GM03348 (cell line): ENCODE results near the gene TBX5.
A peak's percentile ranks its signal among the peaks of the same experiment; 100 is the strongest.

Experiments used
- DNase-seq: peaks from one replicate; pipeline ENCODE4 v3.0.0; 2012; ENCODE audit warnings: low spot score

The TBX5 gene

DNA sequence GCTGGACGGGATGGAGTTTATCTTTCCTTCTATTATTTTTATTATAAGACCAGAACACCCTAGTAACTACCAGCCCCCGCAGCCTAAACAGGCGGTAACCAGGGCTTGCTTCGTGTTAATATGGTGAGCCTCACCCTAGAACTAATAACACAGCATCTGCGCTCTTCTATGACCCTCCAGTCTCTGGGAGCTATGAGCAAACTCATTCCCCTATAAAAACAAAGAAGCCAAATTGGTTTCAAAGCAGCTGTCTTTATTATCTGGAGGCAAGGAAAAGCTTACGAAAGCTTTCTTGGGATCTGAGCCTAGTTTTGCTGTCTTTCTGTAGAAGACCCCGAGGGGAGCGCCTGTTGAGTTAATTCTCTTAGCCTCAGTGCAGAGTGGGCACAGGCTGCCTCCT lies 85.0 kb downstream of the TBX5 start:
- no peak for DNase-seq

GRCh38 chr12:114320101-114320500 lies 85.8 kb downstream of the TBX5 start:
- no peak for DNase-seq

DNA sequence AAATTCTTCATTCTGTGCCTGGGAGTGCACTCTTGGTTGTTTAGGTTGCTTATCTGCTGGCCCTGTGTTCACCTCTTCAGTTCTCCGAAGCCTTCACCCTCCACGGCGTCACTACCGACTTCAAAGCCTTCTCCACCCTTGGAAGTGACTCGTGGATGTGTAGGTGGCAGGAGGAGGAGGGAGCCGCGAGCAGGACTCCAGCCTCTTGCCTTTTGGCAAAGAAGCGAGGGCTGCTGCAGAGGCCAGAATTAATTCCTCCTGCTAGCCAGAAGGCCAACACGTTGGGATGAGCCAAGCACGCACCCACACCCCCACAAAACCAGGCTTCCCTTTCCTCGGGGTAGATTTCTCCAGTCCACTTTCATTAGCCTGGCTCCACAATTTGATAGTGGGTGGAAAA lies 86.5 kb downstream of the TBX5 start:
- DNase-seq = peak; percentile 84

- peak; percentile 13 for DNase-seq
Measured at GRCh38 chr12:114318984-114319383, 87.0 kb downstream of the TBX5 start.

DNA sequence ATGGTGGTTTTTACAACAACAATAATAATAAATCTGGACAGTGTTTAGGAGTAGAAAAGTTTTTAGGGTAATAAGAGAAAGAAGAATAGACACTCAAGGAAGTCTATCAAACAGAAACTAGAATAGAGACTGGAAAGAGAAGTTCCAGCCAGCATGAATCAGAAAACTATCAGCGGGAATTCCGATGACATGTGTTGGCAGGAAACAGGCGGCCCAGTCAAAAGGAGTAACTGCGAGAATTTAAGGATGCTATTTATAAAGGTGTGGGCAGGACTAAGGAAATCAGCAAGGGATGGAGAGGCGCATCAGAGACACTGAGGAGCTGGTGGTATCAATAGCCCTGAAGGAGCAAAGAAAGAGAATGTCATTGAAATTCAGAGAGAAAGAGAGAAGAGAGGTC lies 89.9 kb downstream of the TBX5 start:
- DNase-seq = peak; percentile 71

DNA sequence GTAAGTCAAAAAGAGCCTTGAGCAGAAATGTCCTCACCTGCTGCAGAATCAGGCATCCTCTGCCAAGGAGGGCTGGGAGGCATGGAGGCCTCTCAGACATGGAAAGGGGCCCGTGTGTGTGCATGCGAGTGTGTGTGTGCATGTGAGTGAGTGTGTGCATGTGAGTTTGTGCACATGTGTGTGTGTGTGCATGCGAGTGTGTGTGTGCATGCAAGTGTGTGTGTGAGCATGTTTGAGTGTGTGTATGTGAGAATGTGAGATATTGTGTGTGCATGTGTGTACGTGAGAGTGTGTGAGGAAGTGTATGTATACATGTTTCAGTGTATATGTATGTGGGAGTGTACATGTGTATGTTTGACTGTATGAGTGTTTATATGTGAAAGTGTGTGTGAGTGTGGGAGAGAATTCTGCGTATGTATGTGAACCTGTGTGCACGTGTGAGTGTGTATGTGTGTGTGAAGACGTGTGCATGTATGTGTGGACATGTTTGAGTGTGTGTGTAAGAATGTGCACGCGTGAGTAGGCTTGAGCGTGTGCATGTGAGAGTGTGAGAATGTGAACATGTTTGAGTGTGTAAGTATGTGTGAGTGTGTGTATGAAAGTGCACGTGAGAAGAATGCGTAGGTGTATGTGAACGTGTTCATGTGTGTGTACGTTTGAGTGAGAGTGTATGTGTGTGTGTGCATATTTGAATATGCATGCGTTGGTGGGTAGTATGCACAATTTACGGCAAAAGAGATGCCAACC lies 90.8 kb downstream of the TBX5 start:
- DNase-seq = no peak

DNA sequence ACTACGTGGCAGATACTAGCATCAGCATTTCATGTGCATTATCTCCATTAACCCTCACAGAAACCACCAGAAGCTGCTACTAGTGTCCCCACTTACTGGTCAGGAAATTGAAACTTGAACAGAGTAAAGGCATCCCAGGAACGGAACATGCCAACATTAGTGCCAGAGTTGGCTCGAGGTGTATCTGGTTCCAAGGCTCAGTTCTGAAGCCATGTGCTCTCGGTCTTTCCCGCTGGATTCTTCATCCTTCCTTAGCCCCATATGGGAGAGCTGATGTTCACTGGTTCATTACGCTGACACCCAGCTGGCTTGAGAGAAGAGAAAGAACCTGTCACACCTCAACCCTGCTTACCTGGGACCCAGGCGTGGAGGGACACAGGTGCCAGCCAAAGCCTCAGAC lies 91.5 kb downstream of the TBX5 start:
- DNase-seq = no peak

- no peak for DNase-seq
Measured at GRCh38 chr12:114313910-114314309, 92.0 kb downstream of the TBX5 start.

- peak; percentile 83 for DNase-seq
Measured at GRCh38 chr12:114311974-114312373, 94.0 kb downstream of the TBX5 start.

DNA sequence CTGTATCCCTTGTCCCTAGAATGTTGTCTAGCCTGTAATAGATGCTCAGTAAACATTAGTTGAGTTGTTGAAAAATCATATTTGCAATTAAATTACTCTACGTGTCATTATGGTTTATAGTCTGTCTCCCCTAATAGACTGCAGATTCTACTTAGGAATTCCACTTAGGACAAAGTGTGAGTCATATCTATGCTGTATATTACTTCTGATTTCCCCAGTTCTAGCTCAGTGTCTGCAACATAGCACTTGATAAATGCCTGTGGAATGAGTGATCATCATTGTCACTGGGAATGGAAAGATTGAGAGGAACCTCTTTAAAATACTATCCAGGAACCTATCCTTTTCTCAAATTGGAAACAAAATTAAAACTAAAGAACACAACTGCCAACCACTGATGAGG lies 99.3 kb downstream of the TBX5 start:
- DNase-seq = peak; percentile 67

DNA sequence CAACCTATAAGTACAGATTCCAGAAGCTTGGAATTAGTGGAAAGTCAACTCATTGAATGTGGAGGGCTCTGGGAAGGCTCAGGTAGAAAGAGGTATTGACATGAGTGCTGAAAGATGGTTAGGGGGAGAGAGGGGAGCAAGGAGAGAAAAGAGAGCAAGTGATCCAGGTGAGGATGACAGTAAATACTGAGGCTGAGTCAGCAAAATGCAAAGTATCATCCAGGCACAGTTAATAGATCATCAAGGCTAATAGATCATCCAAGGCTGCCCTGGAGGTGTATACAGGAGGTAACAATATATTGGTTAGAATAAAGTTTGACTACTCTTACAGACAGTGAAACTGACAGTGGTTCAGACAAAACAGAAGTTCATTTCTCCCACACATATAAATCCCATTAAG lies 100.5 kb downstream of the TBX5 start:
- no peak for DNase-seq
